CD4-positive, alpha-beta T cell treated with Interleukin-6 at 100 ng/mL for 8 hours (primary cell): ENCODE data around the gene GLB1L3.
"Not testable (repeated sequence)": the region's sequence is repeated elsewhere in the genome, so short reads cannot be mapped to it uniquely, and the experiment has no call there.

Source experiments
- DNase-seq: peaks from one replicate; pipeline ENCODE4 v3.0.0-alpha.2; 2020; ENCODE audit warnings: mixed read lengths, low spot score

GLB1L3 gene

DNA sequence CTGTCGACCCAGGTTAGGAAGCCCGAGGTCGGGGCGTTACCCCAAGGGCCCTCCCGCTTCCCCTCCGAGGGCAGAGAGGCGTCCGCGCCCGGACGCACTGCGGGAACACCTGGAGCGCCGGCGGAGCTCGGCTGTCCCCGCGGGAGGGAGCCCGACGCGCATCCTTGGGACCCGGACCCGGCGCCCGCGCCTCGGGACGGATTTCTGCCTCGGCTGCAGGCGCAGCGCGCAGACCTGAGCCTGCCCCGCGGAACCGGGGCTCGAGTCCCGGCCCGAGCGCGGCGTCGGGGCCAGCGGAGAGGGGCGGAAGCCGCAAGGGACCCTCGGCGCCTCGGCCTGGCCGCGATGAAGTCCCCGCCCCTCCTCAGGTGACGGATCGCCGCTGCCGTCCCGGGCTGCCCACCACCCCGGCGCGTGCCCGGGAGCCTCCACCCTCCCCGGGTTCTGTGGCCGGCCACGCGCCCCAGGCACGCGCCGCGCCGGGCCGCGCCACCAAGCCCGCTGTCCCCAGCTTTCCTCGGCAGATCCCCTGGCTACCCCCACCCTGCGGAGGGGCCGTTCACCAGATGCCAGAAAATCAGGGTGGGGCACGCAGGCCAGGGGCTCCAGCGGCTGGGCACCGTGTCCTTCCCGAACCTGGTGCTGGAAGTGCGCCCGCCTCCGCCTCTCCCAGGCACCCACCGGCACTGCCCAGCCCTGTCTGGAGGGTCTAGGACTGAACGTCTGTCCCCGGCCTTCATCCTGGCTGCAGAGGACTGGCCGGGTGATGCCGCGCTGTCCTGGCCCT is 410 bp downstream of the GLB1L3 start:
- no peak for DNase-seq

DNA sequence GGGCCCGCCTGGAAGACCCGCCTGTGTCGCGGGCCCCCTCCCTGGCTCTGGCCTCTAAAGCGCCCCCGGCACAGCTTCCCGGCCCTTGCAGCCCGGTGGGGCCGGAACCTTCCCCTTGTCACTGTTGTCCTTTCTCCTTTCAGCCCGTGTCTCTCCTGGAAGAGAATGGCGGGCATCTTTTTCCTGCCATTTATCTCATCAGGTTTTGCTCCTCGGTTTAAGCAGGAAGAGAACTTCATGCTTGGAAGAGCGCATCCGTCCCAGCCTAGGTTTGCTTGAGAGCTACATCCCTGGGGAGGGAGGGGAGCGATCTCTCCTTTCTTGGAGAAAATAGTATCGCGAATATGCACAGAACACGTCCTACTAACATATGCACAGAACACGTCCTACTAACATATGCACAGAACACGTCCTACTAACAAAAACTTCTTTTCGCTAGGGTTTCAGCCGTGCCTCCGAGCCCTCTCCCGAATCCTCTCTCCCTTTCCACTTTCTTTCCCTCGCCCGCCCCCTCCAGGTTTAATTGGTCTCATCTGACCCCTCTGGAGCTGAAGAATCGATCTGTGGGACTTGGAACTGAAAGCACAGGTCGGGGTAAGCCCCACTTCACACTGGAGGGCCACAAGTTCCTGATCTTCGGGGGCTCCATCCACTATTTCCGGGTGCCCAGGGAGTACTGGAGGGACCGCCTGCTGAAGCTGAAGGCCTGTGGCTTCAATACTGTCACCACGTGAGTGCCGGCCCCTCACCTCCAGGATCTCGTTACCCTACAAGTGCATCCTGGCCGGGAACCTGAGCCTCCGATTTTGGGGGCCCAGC is 1.2 kb downstream of the GLB1L3 start:
- DNase-seq: no peak

DNA sequence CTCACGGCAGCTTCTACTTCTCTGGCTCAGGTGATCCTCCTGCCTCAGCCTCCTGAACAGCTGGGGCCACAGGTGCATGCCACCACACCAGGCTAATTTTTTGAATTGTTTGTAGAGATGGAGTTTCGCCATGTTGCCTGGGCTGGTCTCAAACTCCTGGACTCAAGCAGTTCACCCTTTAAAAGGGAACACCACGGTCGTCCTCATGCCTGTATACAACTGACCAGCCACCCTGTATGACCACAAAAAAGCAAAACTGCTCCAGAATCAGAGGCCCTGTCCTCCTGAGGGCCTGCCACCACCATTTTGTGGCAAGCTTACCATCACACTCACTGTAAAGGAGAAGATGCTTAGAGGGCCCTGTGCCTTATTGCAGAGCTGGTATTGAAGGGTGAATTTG is 2.2 kb downstream of the GLB1L3 start:
- DNase-seq: no peak

DNA sequence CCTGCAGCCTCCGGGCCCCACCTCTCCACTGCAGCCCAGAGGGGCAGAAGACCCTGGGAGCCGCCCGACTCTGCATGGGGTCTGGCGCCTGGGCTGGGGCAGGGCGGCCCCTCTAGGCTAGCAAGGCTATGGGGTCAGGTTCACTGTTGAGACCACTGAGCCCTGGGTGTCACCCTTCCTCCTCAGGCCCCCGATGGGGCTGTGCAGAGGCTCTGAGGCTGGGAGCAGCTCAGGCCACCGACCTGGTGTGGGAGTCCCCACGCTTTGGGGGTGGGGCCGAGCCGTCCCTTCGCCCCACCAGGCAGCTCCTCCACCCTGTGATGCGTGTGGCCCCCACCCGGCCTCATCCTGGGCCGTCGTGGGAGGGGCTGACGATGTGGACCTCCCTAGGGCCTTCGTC is 5.5 kb downstream of the GLB1L3 start:
- not testable (repeated sequence) for DNase-seq

DNA sequence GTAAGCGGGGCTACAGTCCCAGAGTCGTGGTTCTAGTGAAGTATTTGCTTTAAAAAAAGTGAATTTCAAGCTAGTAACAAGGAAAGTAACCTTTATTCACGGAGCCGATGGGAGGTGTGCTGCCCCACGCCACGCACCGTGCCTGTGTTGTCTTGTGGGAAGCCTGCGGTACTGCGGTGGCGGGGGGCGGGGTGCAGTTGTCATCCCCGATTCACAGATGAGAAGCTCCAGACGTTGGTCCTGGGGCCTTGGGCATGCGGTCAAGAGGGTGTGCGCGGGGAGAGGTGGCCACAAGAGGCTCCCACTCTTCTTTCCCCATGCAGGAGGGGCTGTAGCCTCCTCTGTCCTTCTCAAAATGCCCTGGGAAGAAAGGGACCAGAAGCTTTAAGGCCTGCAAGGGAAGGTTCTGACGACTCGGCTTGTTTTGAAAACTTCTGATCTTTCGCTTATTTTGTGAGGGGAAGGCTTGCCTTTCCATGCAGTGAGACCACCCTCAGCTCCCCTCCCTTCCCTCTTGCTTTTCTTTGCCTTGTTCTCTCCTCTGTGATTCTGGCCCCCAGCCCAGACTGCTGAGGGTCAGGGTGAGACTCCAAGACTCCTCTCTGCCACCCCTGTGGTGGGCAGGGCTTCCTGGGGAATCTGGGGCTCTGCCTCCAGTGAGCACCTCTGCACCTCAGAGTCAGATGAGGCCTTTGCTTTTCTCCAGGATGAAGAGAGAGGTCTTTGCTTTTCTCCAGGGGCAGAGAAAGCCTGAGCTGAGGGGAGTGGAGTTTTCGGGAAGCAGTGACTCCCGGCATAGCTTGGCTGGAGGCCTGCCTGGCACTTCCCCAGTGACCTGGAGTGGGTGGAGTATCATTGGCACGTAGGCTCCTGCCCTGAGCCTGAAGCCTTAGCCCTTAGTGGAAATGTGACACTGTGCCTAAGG is 6.2 kb downstream of the GLB1L3 start:
- DNase-seq: no peak

DNA sequence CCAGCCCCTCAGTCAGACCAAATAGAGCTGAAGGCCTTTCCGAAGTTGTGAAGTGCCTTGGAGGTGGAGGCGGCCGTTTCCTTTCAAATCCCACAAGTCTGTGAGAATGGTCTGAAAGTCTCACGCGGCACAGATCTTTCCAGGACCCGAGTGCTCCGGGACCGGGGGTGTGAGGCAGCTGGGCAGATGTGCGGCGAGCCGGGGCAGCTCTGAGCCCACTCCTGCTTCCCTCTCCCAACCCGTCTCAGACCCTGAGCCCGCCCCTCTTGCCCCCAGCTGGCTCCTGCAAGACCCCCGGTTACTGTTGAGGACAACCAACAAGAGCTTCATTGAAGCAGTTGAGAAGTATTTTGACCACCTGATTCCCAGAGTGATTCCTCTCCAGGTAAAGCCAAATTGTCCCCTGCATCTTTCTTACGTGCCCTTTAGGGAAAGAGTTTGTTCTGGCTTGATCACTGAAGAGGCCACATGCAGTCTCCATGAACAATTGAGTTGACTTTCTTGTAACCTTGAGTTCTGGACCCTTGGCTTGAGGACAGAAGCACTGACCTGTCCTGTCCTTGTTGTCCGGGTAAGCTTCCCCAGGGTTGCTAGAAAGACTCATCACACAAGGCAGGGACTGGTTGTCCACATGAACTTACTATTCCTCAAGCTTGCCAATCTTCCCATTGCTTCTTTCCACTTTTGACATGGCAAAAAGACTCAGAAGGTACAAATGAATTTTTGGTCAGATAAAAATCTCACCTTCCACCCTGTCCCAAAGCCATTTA is 7.5 kb downstream of the GLB1L3 start:
- DNase-seq: no peak

DNA sequence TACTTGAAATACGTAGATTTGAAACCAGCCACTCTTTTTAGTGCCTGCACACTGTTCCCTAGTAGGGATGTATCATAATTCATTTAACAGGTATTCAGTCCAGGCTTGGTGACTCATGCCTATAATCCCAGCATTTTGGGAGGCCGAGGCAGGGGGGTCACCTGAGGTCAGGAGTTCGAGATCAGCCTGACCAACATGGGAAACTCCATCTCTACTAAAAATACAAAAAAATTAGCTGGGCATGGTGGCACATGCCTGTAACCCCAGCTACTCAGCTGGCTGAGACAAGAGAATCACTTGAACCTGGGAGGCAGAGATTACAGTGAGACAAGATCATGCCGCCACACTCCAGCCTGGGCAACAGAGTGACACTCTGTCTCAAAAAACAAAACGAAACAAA is 8.2 kb downstream of the GLB1L3 start:
- not testable (repeated sequence) for DNase-seq

DNA sequence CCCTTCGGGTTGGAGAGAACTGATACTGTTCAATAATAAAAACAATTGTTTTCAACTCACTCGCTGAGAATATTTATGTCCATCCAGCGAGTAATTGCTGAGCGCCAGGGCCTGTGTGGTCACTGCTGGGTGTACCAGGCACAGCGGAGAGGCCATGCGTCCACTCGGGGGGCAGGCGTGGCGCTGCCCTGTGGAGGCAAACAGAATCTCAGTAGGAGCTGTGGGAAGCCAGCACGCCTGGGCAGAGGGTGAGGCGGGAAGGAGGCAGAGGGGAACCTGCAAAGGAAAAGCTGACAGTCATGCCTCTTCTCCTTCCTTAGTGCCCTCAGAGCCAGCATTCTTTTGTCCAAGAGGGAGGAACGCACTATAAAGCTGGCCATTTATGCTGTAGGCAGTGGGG is 11.4 kb downstream of the GLB1L3 start:
- no peak for DNase-seq

DNA sequence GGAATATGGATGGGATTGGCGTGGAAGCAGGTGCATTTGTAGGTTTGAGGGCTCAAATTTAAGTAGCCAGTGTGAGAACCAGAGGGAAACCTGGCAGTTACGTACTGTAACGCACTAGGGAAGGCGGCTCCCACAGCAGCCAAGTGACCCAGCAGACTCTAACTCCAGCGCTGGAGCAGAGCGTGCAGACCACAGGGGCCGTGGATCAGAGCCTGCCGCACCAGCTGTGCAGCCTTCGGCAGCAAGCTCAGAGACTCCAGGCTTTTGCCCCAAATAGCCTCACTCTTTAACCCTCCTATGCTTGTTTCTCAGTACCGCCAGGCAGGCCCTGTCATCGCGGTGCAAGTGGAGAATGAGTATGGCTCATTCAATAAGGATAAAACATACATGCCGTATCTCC is 12.3 kb downstream of the GLB1L3 start:
- DNase-seq: no peak

DNA sequence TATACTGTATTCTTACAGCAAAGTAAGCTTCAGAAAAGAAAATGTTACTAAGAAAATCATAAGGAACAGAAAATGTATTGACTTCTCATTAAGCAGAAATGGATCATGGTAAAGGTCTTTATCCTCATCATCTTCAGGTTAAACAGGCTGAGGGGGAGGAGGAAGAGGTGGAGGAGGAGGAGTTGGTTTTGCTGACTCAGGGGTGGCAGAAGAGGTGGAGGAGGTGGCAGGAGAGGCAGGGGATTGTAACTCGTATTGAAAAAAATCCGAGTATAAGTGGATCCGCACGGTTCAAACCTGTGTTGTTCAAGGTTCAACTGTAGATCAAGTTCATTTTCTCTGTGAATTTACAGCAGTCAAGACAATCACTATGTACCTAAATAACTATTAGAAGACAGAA is 13.0 kb downstream of the GLB1L3 start:
- no peak for DNase-seq

DNA sequence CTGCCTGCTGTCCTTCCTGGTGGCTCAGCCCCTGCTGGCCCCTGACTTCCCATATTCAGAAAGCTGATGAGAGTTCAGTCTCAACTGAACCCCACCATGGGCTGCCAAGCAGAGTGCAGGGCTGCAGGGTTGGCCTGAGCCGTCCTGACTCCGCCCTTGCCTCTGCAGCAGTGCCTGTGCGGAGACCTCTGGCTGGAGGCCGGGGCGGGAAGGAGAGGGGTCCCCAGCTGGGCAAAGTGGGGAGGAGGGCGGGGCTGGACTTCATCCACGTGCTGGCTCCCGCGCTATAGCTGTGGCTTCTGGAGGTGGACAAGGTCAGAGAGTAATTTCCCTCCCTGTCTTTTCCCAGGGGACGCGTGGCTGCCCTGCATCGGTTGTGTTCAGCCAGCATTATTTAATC is 13.6 kb downstream of the GLB1L3 start:
- no peak for DNase-seq

DNA sequence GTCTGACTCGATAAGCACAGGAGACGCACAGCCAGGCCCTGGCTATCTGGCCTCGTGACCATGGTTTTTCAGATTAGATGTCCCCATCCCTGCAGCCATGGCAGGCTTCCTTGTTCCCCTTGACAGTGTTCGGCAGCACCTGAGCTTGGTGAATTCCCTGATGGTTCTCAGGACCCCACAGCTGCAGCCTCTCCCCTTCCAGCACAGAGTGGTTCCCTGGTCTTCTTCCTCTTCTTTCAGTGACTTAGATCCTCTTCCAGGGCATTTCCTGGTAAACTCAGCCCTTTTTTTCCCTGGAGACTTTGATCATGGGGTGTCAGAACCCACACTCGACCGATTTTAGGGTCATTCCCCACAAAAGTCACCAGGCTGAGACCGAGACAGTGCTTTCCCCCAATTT is 14.5 kb downstream of the GLB1L3 start:
- no peak for DNase-seq

DNA sequence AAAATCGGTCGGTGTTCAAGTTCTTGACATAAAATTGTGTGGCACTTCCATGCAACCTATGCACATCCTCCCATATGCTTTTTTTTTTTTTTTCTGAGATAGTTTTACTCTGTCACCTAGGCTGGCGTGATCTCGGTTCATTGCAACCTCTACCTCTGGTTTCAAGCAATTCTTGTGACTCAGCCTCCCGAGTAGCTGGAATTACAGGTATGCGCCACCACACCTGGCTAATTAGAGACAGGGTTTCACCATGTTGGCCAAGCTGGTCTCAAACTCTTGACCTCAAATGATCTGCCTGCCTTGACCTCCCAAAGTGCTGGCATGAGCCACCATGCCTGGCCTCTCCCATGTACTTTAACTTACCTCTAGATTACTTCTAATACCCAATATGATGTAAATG is 15.0 kb downstream of the GLB1L3 start:
- no peak for DNase-seq

DNA sequence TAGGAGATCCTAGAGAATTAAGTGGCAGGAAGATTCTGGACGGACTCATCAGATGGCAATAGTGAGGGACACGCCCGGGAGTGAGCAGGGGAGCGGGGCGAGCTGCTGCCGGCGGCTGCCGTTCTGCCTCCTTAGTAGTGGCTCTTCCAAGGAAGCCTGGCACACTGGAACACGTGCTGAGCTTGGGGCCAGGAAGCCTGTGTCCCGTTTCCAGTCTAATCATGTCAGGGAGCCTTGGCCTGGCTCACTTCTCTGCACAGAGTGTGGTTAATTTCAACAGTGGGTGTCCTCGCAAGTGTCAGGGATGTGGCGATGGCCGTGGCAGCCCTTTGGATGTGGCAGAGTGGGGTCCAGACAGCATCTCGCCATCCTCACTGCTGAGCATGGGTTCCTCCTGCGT is 16.5 kb downstream of the GLB1L3 start:
- DNase-seq: no peak

DNA sequence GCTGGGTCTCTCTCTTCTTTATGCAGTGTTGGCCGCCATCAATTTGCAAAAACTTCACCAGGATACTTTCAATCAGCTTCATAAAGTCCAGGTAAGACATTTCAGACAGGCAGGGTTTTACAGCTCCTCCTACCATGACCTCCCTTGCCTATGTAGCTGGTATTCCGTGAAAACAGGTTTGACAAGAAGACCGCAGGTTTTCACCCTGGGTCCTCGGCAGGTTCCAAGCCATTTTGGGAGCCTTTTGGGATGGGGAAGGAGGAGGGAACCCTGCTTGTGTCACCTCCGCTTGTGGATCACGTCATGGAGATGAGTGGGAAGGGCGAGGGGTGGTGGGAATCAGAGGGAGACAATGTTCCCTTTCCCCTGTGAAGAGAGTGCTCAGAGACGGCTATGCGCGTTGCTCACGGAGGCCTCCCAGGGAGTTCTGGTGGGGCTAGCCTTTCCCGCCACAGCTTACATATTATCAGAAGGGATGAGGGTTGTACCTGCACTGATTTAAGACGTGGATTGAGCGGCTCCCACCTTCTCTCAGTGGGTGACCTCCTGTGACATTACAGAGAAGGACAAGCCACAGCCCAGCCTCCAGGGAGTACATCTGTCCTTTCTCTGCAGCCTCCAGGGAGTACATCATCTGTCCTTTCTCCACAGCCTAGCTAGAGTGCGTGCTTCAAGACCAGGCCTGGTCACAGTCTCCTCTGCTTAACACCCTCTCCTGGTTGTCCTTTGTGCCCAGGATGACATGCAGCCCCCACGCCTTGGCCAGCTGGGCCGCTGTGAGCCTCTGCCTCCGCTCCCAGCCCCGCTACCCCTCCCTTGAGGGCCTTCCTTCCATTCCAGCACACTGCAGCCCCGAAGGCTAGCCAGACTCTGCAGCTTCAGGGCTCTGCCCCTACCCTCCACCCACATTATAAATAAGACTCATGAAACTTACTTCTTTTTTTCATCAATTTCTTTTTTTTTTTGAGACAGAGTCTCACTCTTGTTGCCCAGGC is 17.2 kb downstream of the GLB1L3 start:
- no peak for DNase-seq

DNA sequence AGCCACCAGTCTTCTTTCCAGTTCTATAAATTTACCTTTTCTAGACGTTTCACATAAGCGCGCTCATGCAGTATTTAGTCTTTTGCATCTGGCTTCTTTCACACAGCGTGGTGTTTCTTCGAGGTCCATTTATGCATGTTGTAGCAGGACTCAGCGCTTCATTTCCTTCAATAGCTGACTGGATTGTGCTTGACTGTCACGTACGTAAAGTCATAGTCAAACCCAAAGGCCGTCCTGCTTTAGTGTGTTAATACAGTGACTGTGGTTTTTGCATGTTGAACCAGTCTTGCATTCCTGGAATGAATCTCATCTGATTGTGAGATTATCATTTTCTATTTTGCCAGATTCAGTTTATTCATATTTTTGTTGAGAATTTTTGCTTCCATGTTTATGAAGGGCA is 18.5 kb downstream of the GLB1L3 start:
- DNase-seq: no peak

DNA sequence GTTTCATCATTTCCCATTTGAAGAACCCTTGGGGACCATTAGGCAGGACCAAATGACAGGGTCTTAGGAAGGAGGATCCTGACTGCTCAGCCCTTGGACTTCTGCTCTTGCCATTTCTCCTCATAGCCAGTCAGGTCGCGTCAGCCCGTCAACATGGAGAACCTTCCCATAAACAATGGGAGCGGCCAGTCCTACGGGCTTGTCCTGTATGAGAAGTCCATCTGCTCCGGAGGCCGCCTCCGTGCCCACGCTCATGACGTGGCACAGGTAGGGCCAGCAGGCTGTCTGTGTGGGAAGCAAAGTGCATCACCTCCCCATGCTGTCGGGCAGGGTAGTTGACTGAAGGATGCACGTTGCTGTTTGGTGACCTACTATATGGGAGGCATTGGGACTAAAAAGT is 36.0 kb downstream of the GLB1L3 start:
- DNase-seq: no peak

DNA sequence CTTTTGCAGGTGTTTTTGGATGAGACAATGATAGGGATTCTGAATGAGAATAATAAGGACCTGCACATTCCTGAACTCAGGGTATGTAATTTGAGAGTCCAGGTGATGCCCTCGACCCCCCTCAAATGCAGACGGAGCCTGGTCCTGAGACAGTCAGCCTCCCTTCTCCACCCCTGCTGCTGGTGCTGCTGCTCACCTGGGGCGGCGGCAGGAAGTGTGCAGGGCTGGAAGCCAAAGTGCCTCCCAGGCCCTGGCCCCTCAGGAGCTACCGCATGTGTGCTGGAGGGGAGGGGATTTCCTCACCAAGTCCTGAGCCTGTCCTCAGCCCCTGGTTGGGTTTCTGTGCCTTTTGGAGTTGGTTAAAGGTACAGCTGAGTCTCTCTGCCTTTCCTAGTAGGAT is 36.6 kb downstream of the GLB1L3 start:
- no peak for DNase-seq

DNA sequence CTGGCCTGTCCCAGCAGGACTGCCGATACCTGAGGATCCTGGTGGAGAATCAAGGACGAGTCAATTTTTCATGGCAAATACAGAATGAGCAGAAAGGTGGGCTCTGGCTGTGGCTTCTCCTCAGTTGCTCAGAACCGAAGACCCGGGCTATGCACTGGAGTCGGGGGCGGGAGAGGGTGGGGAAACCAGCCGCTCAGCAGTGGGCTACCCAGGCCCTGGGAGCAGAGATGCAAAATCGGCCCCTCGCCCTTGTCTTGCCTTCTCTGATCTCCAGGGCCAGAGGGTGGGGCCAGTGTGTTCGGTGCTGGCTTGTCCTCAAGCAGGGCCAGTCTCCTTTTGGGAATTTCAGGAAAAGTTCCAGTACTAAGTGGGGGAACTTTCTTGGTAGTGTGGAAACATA is 37.2 kb downstream of the GLB1L3 start:
- DNase-seq: no peak

DNA sequence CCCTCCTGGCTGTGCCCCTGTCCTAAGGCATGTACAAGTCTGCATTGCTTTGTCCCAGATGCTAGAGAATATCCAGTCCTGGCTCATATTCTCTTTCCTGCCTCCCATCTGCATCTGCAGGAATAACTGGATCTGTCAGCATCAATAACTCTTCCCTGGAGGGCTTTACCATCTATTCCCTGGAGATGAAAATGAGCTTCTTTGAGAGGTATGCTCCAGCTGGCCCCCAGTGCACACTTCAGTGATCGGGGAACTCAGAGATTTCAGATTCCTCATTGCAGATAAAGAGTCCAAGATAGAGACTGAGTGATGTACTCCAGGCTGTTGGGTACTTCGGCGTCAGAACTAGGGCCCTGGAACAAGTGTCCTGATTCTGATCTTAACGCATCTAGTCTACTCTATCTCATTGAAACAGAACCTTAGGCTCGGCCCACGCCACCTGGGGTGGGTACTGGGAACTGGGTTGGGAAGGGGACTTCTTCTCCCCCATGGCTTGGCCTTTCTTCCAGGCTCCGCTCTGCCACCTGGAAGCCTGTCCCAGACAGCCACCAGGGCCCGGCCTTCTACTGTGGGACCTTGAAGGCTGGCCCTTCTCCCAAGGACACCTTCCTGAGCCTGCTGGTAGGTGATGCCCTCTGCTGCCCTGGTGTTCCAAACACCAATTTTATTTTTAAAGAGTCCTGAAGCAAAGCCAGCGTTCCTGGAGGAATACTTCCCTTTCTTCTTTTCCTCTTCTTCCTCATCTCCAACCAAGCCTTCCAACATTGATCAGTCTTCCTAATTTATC is 37.8 kb downstream of the GLB1L3 start:
- no peak for DNase-seq
